Activated CD8-positive, alpha-beta memory T cell treated with anti-CD3 and anti-CD28 coated beads for 36 hours (primary cell): ENCODE measurements around the gene ARL4C. TPM values are rescaled to one million over a fixed set of nuclear protein-coding genes. Genes with fewer than 3 reads are reported as not detected.

ENCODE experiments used
- CTCF ChIA-PET: fragments of 350-600 bp; sonication (Branson Sonifier 250); formaldehyde crosslinking; loops from one replicate; lab custom pipeline; 2021; ENCODE audit warnings: antibody characterized with exemption; lab: Charles Lee
- POLR2A ChIA-PET: fragments of 350-600 bp; sonication (Branson Sonifier 250); formaldehyde crosslinking; loops from one replicate; lab custom pipeline; 2021; ENCODE audit warnings: antibody characterized with exemption; lab: Charles Lee
- total RNA-seq, 2 experiments: library from RNA; stranded (reverse); gene quantifications; one replicate each; pipeline ENCODE4 v1.2.3, GENCODE V29; 2021

The ARL4C gene
- total RNA-seq, 2 experiments from 2014 or later = 43.1 to 43.9 TPM

- POLR2A ChIA-PET = no interaction called here
- CTCF ChIA-PET = interaction anchor here (2.8 kb wide), 1 partner anchor 367 kb away, joined by 19 read pairs; no protein-coding TSS in a partner anchor
Measured at GRCh38 chr2:234502919-234503285, 6.0 kb upstream of the ARL4C start.

DNA sequence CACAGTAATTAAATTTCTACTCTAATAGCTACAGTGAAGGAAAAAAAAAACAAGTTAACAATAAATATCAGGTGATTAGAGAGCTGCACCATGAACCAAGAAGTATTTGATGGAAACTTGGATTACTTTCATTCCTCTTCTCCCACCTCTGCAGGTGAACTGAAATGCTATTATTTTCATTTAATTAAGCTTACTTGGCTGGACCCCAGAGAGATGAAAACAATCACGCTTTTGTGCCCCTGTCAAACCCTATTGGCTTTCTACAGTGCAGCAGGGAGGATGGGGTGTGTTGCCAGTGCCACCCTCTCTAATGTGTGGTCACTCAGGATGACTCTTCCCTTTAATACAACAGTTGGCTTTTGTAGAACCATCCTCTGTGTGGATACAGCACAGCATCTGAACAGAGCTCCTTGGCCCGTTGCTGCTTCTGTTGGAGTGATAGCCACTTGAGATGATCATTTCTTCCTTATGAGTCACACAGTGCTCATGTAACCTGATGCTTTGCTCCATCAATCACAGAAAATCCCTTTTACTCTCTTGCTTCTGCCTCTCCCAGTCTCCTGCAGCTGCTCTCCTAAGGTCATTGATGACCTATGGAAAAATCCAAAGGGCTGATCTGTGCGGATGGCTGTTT is 5.5 kb upstream of the ARL4C start:
- POLR2A ChIA-PET = no interaction called here

DNA sequence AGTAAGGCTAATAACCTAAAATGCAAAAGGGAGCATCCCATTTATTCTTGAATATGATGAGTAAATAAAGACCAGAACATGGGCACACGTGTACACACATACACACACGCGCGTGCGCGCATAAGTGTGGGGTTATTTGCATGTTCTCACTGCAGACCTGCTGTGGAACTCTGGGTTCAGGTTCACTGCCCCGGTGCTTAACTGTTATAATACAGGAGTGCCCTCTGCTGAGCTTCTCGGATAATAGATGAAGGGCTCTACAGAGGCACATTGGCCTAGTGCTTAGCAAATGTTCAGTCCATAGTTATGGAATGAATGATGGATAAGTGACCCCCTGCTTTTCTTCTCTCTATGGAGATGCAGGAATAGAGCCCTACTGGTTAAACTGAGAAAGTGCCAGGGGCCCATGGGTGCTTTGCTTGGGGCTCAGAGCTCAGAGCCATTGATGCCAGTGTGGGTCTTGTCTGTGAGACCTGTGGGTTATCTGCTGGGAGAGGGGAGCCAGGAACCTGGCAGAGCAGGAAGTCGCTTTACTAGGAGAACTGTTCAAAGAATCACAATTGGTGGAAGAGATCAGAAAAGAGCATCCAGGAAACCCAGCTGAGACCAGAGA is 3.6 kb upstream of the ARL4C start:
- POLR2A ChIA-PET = no interaction called here
- CTCF ChIA-PET = interaction anchor here (0.6 to 2.8 kb wide), 8 partner anchors 210 to 594 kb away, joined by 3 to 19 read pairs (median 4); no protein-coding TSS in a partner anchor

More for the DNA sequence above, 5.5 kb upstream of the ARL4C start:
- CTCF ChIA-PET = interaction anchor here (1.0 to 2.8 kb wide), 3 partner anchors 43 to 366 kb away, joined by 3 to 19 read pairs (median 5); no protein-coding TSS in a partner anchor

DNA sequence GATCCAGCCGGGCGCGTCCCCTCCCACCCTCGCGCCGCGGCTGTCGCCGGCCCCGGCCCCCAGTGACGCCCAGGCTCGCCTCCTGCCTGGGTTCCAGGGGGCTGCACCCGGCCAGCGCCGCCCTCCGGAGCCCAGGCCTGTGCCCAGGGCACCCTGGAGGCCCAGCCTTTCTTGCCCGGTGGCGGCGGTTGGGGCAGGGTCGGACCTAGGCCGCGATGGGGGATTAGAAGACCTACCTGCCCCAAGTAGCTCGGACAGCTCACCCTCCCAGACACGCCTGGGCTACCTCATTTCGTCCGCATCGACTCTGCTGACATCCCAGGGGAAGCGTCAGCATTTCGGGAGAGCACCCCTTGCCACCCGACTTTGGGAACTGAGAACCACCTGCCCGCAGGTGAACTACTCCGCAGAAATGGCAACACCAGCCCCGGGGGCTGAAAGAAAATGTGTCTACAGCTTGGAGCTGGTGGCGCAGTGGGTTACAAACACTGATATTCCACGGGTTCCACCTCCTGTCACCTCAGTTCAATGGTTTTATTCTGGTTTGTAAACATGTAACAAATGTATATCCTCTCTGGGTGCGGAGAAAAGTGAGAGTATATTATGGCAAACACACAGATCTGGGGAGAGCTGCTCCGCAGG is 834 bp upstream of the ARL4C start:
- CTCF ChIA-PET = interaction anchor here (0.8 to 4.7 kb wide), 5 partner anchors 12 to 362 kb away, joined by 3 to 42 read pairs (median 4); no protein-coding TSS in a partner anchor
- POLR2A ChIA-PET = interaction anchor here (0.6 to 4.4 kb wide), 10 partner anchors 14 to 362 kb away, joined by 3 to 47 read pairs (median 4); no protein-coding TSS in a partner anchor

GRCh38 chr2:234496055-234496834 is 636 bp downstream of the ARL4C start:
- ChIA-PET POLR2A (interaction anchor here (0.7 to 4.4 kb wide), 10 partner anchors 13 to 210 kb away, joined by 3 to 47 read pairs (median 6); no protein-coding TSS in a partner anchor), CTCF (interaction anchor here (0.8 to 4.7 kb wide), 5 partner anchors 130 to 361 kb away, joined by 3 to 42 read pairs (median 5); no protein-coding TSS in a partner anchor)

GRCh38 chr2:234495251-234496054 is 1.4 kb downstream of the ARL4C start:
- ChIA-PET CTCF (interaction anchor here (0.8 to 4.7 kb wide), 4 partner anchors 130 to 360 kb away, joined by 3 to 42 read pairs (median 4); no protein-coding TSS in a partner anchor), POLR2A (interaction anchor here (0.7 to 4.4 kb wide), 9 partner anchors 12 to 209 kb away, joined by 3 to 47 read pairs (median 5); no protein-coding TSS in a partner anchor)

DNA sequence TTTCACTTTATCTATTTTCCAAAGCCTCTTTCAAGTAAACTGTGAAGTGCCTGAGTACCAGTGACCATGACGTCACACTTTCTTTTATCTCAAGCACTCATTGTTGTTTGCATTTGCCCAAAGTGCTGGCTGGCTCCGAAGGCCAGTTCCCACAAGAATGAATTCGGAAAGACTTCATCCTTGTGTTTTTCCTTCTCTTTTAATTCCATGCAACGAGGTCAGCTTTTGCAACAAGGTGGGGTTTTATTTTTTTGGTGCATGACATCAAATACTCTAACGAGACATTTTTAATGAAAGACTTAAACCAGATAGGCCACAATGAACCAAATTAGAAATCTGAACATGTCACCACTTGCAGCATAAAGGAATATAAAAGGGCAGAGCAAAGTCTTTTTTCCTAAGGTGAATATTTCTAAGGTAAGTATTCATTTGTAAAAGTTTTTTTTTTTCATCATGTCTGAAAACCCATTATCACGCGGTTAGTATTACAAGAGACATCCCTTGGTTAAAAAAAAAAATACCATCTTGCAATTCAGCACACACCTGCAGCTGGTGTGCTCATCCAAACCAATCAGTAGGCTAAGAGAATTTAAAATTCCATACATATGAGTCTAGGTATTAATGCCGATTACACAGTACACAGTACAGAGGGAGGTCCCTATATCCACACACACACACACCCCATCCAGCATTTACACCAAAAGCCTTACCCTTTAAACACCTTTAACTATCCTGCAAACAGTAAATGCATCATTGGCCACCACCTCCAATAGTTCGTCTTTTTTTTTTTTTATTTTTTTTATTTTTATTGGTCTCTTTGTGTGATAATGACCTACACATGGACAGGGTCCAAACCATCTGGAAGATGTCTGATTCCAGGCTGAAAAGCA is 2.3 kb downstream of the ARL4C start:
- ChIA-PET CTCF (interaction anchor here (1.2 to 4.7 kb wide), 2 partner anchors 129 to 204 kb away, joined by 3 to 42 read pairs; no protein-coding TSS in a partner anchor), POLR2A (interaction anchor here (1.2 to 4.4 kb wide), 4 partner anchors 19 to 204 kb away, joined by 3 to 47 read pairs (median 4); no protein-coding TSS in a partner anchor)

GRCh38 chr2:234493796-234494195 is 3.1 kb downstream of the ARL4C start:
- POLR2A ChIA-PET = interaction anchor here (1.2 kb wide), 1 partner anchor 19 kb away, joined by 3 read pairs; no protein-coding TSS in a partner anchor

GRCh38 chr2:234492717-234493485 is 4.0 kb downstream of the ARL4C start:
- ChIA-PET CTCF (interaction anchor here (1.0 to 1.3 kb wide), 5 partner anchors 9 to 212 kb away, joined by 3 to 5 read pairs (median 3); no protein-coding TSS in a partner anchor), POLR2A (interaction anchor here (1.0 kb wide), 1 partner anchor 201 kb away, joined by 3 read pairs; no protein-coding TSS in a partner anchor)

More at GRCh38 chr2:234493796-234494195, 3.1 kb downstream of the ARL4C start:
- CTCF ChIA-PET = interaction anchor here (1.1 to 4.7 kb wide), 2 partner anchors 30 to 203 kb away, joined by 5 to 42 read pairs; no protein-coding TSS in a partner anchor

DNA sequence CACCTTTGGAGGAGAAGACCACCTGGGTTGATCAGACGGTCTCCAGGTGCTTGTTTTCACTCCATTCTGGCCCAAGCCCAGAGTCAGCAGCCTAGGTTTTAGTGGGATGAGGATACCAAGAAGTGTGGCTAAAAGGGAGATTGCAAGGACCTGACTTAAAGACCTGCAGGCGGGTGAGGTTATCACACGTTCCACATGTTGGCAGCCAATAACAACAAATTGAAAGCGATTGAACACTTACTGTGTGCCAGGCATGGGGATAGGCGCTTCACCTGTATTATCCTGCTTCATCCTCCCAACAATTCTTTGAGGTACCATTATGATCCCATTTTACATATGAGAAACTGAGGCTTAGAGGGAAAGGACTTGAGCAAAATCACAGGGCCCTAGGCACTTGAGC is 5.0 kb downstream of the ARL4C start:
- POLR2A ChIA-PET = interaction anchor here (1.0 kb wide), 1 partner anchor 200 kb away, joined by 3 read pairs; no protein-coding TSS in a partner anchor
- CTCF ChIA-PET = interaction anchor here (1.0 to 1.3 kb wide), 3 partner anchors 8 to 211 kb away, joined by 3 to 4 read pairs (median 3); no protein-coding TSS in a partner anchor

GRCh38 chr2:234491281-234491680 is 5.6 kb downstream of the ARL4C start:
- ChIA-PET POLR2A (interaction anchor here (0.6 to 3.5 kb wide), 2 partner anchors 39 to 201 kb away, joined by 4 to 15 read pairs; no protein-coding TSS in a partner anchor), CTCF (interaction anchor here (1.0 kb wide), 1 partner anchor 203 kb away, joined by 4 read pairs; no protein-coding TSS in a partner anchor)

DNA sequence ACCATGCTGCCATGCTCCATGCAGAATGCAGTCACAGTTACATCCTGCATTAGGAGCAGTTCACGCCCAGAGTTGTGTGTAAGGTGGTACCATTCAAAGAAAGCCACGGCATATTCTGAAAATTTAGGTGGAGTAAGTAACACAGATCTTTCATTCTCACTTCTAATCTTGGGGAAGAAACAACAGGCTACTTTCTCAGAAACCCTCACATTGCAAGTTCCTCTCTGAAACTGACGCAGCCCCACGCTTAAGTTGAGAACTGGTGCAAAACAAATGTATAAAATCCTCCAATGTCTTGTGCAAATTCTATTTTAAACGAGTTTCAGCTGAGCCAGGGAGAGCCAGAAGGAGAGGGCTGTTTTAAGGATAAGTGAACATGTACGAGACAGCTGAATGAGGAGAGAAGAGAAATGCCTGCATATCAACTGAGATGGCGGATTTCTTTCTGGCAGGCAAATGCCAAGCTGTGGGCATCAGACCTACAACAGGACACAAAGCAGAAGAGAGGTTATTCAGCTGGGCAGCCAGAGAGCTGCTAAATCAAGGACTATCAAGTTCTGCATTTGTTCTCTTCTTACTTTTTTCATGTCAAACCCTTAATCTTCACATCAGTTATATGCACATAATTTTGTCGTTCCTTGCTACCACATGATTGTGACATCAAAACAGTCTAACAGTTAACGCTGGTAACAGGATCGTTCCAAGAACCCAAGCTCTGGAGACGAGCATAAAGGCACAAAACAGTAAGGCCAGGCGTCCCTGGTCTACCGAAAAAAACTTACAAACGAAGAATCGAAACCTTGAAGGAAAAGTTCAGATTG is 6.4 kb downstream of the ARL4C start:
- ChIA-PET POLR2A (interaction anchor here (0.6 to 3.5 kb wide), 3 partner anchors 38 to 200 kb away, joined by 4 to 15 read pairs (median 6); no protein-coding TSS in a partner anchor), CTCF (interaction anchor here (1.0 kb wide), 1 partner anchor 202 kb away, joined by 4 read pairs; no protein-coding TSS in a partner anchor)

- POLR2A ChIA-PET = interaction anchor here (0.6 to 3.5 kb wide), 2 partner anchors 196 to 198 kb away, joined by 3 to 15 read pairs; no protein-coding TSS in a partner anchor
Measured at GRCh38 chr2:234488913-234489451, 7.9 kb downstream of the ARL4C start.

DNA sequence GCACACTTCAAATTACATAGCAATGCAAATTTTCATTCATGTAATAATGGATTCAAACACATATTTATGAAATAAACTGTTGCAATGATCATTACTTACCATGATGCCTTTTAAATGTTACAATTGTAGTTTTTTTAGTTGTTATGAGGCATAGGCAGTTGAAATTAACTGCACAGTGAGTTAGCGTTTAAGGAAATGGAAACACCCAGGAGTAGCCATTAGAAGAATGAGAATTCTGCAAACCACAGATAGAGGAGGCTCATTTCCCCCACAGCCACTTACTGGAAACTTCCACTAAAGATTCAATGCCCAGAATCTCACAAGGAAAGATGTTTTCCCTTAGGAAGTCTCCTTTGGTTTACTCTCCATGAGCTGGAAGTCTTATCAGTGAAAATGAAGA is 8.4 kb downstream of the ARL4C start:
- CTCF ChIA-PET = interaction anchor here (1.0 to 1.7 kb wide), 5 partner anchors 12 to 199 kb away, joined by 3 to 4 read pairs (median 3); no protein-coding TSS in a partner anchor
- POLR2A ChIA-PET = interaction anchor here (0.6 to 3.5 kb wide), 2 partner anchors 196 to 198 kb away, joined by 3 to 15 read pairs; no protein-coding TSS in a partner anchor

More at GRCh38 chr2:234488913-234489451, 7.9 kb downstream of the ARL4C start:
- CTCF ChIA-PET = interaction anchor here (1.0 to 1.4 kb wide), 4 partner anchors 12 to 200 kb away, joined by 3 read pairs; no protein-coding TSS in a partner anchor
